ENCODE data around the gene SERBP1.
"Not testable (repeated sequence)": the region's sequence is repeated elsewhere in the genome, so short reads cannot be mapped to it uniquely, and the experiment has no call there.

Gene SERBP1

GRCh38 chr1:67439277-67440029, 9.3 kb upstream of the SERBP1 start:
- DNase-seq = no peak

- no peak for DNase-seq
These were observed 7.8 kb upstream of the SERBP1 start for GRCh38 chr1:67437961-67438360.

GRCh38 chr1:67436511-67437055, 6.4 kb upstream of the SERBP1 start:
- DNase-seq = no peak

GRCh38 chr1:67434491-67434890, 4.3 kb upstream of the SERBP1 start:
- DNase-seq = no peak

GRCh38 chr1:67433837-67434236, 3.6 kb upstream of the SERBP1 start:
- no peak for DNase-seq

GRCh38 chr1:67432745-67433144, 2.5 kb upstream of the SERBP1 start:
- no peak for DNase-seq

- DNase-seq = no peak
These were observed 1.8 kb upstream of the SERBP1 start for GRCh38 chr1:67431869-67432578.

DNA sequence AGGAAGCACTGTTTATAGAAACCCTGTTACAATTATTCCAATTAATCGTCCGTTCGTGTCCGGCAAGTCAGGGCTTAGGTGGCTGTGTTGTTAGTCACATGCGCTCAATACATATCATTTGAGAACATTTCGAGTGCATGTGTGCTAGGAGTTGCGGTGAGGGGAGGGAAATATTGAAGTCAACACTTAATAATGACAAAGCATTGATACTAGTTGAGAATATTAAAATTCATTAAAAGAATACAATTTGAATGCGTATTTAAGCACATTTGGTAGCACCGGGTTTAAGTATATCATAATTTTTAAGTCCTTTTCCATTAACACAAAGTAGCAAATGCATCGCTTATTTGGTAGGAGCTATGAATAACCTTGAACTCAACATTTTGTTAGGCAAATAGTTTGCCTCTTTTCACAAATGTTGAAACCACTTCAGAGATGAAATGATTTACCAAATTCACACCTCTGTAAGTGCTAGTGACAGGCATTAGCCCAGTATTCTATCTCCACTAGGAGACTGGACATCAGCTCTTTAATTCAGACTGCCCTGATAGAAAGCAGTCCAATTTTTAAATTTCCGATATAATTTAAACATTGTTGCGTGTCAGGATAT, 1.1 kb upstream of the SERBP1 start:
- no peak for DNase-seq

DNA sequence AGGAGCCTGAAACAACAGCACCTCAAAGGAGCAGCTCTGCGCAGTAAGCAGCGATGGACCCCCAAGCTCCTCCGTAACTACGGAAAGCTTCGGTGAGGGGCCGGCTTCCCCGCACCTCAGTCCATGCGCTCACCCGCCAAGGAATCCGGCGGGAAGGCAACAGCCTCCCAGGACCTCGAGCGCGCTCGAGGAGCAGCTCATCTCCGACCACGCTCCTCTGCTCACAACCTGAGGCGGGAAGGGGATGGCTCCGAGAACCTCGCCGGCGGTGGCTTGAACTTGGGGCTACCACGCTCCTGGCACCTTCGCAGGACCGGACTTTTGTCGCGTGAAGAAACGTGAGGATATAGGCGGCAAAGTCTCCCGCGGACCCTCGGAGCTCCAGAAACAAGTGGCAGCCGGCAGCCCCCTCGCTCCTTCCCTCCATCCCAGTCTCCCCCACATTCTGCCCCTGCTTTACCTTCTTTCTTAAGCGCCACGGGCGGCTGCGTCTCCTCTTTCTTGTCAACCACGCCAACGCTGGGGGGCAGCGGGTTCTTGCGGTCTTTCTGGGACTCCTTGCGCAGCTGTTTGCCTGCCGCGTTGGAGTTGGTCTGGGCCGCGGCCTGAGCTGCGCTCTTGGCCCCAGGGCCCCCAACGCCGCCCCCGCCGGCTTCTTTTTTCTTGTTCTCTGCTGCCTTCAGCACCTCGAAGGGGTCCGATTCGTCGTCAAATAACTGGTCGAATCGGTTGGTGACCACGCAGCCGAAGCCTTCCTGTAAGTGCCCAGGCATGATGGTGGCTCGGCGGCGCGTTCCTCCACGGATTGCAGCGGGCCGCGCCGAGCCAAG, 459 bp downstream of the SERBP1 start:
- DNase-seq = peak; percentile 26

DNA sequence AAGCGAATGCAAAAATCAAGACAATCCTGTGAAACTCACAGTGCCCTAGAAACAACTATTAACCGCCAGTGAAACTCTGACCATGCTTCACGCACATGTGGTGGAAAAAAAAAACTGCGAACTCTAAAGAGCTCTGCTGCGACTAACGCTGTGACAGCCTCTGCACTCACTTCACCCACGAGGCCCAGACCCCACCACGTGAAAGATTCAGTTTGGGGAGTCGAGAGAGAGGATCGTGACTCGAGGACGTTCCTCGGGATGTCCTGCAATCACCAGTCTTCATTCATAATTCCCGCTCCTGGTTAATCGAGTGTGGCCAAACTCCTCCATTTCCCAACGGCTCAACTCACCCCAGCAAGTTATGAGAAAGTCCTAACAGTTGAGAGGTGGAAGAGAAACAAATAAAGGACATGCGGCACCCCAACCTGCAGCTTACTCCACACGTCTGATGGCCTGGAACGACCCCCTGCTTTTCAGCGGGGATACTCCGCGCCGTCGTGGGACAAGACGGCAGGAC, 1.1 kb downstream of the SERBP1 start:
- peak; percentile 13 for DNase-seq

- DNase-seq = no peak
These were observed 2.3 kb downstream of the SERBP1 start for GRCh38 chr1:67427947-67428346.

GRCh38 chr1:67427465-67427864, 2.7 kb downstream of the SERBP1 start:
- DNase-seq = no peak

GRCh38 chr1:67420835-67421492, 9.2 kb downstream of the SERBP1 start:
- DNase-seq = no peak

- DNase-seq = no peak
These were observed 11.2 kb downstream of the SERBP1 start for GRCh38 chr1:67418839-67419586.

DNA sequence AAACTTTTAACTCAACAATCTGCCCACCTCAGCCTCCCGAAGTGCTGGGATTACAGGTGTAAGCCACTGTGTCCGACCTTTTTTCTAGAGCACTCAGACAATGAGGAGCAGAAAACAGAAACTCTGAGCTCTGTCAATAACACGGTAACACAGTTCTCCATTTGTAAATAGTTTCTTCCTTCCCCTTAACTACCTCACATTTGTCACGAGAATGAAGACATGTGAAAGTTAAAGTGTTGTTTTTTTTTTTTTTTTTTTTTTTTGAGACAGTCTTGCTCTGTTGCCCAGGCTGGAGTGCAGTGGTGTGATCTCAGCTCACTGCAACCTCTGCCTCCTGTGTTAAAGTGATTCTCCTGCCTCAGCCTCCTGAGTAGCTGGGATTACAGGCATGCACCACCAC, 12.5 kb downstream of the SERBP1 start:
- not testable (repeated sequence) for DNase-seq

GRCh38 chr1:67415041-67415440, 15.2 kb downstream of the SERBP1 start:
- no peak for DNase-seq

- no peak for DNase-seq
These were observed 15.6 kb downstream of the SERBP1 start for GRCh38 chr1:67414574-67414973.

- DNase-seq = not testable (repeated sequence)
These were observed 17.1 kb downstream of the SERBP1 start for GRCh38 chr1:67413101-67413500.

DNA sequence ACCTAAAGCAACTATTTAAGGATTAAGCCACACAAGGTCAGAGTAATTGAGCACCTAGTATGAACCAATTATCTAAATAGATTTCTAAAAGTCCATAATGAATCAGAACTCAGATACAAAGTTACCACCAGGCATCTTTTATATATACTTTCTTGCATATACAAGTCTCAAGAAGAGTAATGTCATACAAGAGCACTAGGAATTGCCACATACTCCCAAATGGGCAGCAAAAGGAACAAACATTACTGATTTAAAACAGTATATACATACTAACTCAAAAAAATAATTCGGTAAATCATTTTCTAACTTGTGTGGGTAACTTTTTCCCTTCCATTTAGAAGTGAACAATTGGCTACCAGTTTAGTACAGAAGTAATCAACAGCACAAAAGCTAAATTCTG, 22.1 kb downstream of the SERBP1 start:
- no peak for DNase-seq

DNA sequence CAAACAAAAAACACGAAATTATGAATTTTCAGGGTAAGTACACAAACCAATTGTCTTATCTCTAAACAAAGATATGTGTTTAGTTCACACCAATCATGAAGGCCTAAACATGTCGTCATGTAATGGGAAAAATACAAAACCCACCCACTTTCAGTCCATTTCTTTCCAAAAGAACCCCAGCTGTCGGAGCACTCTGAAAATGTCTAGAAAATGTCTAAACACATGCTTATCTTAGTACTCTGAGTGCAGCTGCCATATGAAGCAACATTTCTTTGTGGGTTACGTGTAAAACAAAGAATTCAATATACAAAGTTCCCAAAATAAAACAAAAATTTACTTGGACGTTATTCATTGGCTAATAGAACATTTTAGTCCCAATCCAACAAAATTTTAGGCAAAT, 22.7 kb downstream of the SERBP1 start:
- no peak for DNase-seq
